Measurements from ENCODE around the gene ROBO1.

GRCh38 chr3:79810092-79810491 is 42.3 kb upstream of the ROBO1 start:
- TF ChIP-seq, protein P1, sequence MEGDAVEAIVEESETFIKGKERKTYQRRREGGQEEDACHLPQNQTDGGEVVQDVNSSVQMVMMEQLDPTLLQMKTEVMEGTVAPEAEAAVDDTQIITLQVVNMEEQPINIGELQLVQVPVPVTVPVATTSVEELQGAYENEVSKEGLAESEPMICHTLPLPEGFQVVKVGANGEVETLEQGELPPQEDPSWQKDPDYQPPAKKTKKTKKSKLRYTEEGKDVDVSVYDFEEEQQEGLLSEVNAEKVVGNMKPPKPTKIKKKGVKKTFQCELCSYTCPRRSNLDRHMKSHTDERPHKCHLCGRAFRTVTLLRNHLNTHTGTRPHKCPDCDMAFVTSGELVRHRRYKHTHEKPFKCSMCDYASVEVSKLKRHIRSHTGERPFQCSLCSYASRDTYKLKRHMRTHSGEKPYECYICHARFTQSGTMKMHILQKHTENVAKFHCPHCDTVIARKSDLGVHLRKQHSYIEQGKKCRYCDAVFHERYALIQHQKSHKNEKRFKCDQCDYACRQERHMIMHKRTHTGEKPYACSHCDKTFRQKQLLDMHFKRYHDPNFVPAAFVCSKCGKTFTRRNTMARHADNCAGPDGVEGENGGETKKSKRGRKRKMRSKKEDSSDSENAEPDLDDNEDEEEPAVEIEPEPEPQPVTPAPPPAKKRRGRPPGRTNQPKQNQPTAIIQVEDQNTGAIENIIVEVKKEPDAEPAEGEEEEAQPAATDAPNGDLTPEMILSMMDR (IDR thresholded peaks at IDR 0.05; ENCODE audit: insufficient read depth, low read depth, low read length) = no peak
- TF ChIP-seq EZH2 (IDR thresholded peaks at IDR 0.05; ENCODE audit: insufficient read depth, low read length) = no peak
